Vagina (tissue), 2 donors: Measurements from ENCODE around the gene RANBP3L.

Experiments used
- POLR2A ChIP-seq, 2 donors: fragments of 450-650 bp; IDR thresholded peaks; one replicate each; pipeline ENCODE4 v1.6.1; 2017; ENCODE audit warnings: antibody characterized with exemption in 2 of 2, mild to moderate bottlenecking in 2 of 2, moderate library complexity in 2 of 2
- POLR2AphosphoS5 ChIP-seq, 2 donors: sonication (generic); formaldehyde crosslinking; IDR thresholded peaks; one replicate each; pipeline ENCODE4 v1.9.0; 2017; ENCODE audit warnings: antibody characterized with exemption in 2 of 2, mild to moderate bottlenecking in 2 of 2, low read depth in 1 of 2; ENCODE audit not compliant: insufficient read depth in 1 of 2
- TF ChIP-seq, protein P1 (sequence below), 3 experiments: fragments of 450-650 bp in 2 of 3; fragments of 200-600 bp in 1 of 3; sonication (generic) in 1 of 3; IDR thresholded peaks; one replicate each; pipeline ENCODE4 v1.5.1; 2017 to 2019; ENCODE audit warnings: antibody characterized with exemption in 3 of 3, mild to moderate bottlenecking in 2 of 3, moderate library complexity in 2 of 3

- TF ChIP-seq, protein P1, sequence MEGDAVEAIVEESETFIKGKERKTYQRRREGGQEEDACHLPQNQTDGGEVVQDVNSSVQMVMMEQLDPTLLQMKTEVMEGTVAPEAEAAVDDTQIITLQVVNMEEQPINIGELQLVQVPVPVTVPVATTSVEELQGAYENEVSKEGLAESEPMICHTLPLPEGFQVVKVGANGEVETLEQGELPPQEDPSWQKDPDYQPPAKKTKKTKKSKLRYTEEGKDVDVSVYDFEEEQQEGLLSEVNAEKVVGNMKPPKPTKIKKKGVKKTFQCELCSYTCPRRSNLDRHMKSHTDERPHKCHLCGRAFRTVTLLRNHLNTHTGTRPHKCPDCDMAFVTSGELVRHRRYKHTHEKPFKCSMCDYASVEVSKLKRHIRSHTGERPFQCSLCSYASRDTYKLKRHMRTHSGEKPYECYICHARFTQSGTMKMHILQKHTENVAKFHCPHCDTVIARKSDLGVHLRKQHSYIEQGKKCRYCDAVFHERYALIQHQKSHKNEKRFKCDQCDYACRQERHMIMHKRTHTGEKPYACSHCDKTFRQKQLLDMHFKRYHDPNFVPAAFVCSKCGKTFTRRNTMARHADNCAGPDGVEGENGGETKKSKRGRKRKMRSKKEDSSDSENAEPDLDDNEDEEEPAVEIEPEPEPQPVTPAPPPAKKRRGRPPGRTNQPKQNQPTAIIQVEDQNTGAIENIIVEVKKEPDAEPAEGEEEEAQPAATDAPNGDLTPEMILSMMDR (IDR thresholded peaks at IDR 0.05): no peak
- TF ChIP-seq POLR2A (IDR thresholded peaks at IDR 0.05): no peak
- TF ChIP-seq POLR2AphosphoS5 (IDR thresholded peaks at IDR 0.05; ENCODE audit: insufficient read depth in 1 of 2, low read depth in 1 of 2): no peak
These were observed 32.2 kb downstream of the RANBP3L start for GRCh38 chr5:36269478-36269877.
